Endothelial cell of coronary artery (primary cell): ENCODE data around the gene POU2AF3. TPM values are rescaled to one million over a fixed set of nuclear protein-coding genes. Genes with fewer than 3 reads are reported as not detected.

Source experiments
- total RNA-seq: library from RNA; depleted of rRNA; stranded (reverse); fragments of >200 nt; gene quantifications from 2 replicates; pipeline ENCODE4 v1.2.3, GENCODE V29; 2014

The POU2AF3 gene, protein sequence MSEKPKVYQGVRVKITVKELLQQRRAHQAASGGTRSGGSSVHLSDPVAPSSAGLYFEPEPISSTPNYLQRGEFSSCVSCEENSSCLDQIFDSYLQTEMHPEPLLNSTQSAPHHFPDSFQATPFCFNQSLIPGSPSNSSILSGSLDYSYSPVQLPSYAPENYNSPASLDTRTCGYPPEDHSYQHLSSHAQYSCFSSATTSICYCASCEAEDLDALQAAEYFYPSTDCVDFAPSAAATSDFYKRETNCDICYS
- total RNA-seq, result not detected in 2 replicates

DNA sequence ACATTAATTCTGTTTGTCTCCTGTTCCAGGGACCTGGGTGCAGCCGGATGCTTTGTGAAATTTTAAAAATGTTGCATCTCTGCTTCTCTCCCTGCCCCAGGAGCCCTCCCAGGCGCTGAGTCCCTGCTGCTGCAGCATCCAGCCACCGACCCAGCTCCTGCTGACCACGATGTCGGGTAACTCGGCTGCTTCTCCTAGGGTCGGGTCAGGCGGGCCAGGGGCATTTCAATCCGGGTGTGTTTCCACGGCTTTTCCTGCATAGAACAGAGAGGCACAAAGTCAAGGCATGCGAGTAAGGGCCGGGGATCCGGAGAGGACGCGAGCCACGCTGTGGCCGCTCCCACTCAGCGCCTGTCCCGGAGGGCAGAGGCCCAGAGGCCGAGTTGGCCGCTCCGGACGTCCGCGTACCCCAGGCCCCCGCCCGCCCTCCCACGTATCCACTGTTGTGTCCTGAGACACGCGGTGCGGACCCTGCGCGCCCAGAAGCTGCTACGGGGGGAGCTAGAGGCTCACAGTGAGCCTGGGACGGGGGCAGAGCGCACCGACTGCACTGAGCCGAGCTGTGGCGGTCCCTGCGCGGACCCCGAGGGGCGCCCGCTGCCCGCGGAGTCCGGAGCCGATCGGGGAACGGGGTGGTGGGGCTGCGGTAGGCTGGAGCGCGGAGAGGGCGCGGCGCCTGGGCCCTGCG is at the start of gene POU2AF3:
Gene POU2AF3 (plus strand): TSS at position 134 of the 688 bp plus-strand sequence. CDS start 36 bp downstream, at position 170.

Other genes with a start within 250 kb of the POU2AF3 start
- not detected in 2 replicates for gene POU2AF2, start 52.8 kb upstream of the POU2AF3 start, total RNA-seq
- not detected in 2 replicates for gene POU2AF1, start 80.7 kb downstream of the POU2AF3 start, total RNA-seq
- gene BTG4, start 213.8 kb downstream of the POU2AF3 start, total RNA-seq, result not detected in 2 replicates
- not detected in 2 replicates for gene HOATZ, start 216.2 kb downstream of the POU2AF3 start, total RNA-seq
- 6.0 and 7.2 TPM in 2 replicates for gene LAYN, start 242.2 kb downstream of the POU2AF3 start, total RNA-seq